ENCODE measurements around the gene PROM2.
A peak's percentile ranks its signal among the peaks of the same experiment; 100 is the strongest.
"Not testable (repeated sequence)": the region's sequence is repeated elsewhere in the genome, so short reads cannot be mapped to it uniquely, and the experiment has no call there.

PROM2 gene

DNA sequence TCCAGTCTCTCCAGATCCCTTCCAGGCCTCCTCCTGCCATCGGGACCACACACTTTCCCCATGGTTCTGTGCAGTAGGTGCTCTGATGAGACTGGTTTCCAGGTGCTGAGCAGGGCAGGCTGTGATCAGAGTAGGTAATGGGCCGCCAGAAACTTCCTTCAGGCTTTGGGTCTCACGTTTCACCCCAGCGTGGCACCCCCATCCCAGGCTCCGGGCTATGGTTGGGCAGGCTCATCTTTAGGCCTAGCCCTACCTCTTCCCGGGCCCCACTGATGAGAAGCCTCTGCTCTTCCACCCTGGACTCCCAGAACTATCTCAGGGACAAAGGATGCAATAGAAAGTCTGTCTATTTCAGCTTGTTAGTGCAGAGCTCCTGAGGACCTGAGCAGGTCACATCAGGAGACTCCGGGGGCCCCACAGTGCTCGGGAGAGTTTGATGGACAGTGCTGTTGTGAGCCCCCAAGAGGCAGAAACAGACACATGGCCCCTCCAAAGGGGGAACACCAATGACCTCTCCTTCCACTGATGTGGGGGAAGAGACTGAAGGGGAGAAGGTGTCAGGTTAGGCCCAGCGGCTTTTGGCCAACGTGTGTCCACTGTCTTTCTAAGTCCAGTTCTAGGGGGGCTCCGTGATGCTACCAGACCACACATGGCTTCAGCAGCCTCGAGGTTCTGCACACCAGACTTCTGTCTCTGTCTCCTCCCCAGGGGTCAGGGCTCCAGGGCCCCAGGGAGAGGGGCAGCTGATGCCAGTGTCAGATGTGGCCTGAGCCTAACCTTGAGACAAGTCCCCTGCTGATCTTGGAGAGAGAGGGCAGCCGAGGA, 5.8 kb upstream of the PROM2 start:
- in situ Hi-C loops (cut with HindIII; ENCODE audit: low pct_ligation_motif_present, low pct_unique_long_range_greater_than_20kb, low sequenced_read_pairs), result no loop called here
- DNase-seq, result no peak

DNA sequence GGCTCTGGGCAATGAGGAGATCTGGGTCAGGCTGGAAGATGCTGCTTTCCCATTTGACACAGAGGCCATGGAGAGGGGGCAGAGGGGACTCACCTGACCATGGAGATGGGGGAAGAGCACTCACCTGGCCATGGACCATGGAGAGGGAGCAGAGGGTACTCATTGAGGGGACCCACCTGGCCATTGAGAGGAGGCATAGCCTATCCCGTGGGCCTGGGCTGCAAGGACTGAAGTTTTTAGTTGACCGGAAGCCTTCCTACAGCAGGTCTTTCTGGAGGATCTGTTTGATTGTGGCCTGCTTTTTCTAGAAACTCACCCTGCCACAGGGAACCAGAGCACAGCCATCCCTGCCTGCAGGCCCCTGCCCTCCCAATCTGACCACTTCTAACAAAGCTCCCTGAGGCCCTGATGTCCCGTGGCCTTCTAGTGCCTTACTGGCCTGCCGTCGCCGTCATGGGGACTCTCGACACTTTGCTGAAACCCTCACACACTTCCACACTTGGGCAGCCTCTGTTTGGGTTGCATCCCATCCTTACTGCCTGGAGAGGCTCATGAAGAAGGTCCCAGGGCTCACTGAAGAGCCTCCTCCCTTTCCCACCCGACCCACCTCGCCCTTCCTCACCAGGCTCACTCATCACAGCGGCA, 5.1 kb upstream of the PROM2 start:
- in situ Hi-C loops (cut with HindIII; ENCODE audit: low pct_ligation_motif_present, low pct_unique_long_range_greater_than_20kb, low sequenced_read_pairs), result no loop called here
- DNase-seq, result no peak

DNA sequence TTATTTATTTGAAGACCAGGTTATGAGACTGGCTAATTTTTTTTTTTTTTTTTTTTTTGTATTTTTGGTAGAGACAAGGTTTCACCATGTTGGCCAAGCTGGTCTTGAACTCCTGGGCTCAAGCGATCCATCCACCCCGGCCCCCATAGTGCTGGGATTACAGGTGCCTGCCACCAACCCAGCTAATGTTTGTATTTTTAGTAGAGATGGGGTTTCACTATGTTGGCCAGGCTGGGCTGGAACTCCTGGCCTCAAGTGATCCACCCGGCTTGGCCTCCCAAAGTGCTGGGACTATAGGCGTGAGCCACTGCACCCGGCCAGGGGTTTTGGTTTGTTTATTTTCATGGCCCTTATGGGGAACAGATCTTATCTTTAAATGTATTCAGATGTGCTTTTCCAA, 4.5 kb upstream of the PROM2 start:
- DNase-seq; in situ Hi-C loops (cut with HindIII; ENCODE audit: low pct_ligation_motif_present, low pct_unique_long_range_greater_than_20kb, low sequenced_read_pairs): not testable (repeated sequence)

DNA sequence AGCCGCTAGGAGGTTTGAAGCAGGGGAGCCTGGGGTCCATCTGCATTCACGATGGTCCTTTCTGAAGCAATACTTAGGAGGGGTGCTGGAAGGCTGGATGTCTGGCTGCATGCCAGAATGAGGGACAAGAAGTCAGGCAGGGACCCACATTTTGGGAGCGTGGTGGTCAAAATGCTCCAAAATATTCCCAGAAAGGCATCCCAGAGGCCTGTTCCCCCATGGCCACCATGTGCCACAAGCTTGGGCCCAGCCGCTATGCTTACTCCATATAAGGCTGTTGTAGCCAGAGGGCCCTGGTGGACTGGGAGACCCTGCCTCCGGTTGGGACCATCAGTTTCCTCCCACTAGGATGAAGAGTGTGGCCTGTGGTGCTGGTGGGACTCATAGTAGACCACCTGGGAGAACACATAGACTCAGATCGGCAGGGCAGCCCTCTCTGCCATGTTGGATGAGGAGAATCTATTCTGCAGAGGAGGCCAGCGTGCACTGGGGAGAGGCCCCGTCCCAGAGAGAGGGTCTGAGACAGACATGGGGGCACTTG, 3.6 kb upstream of the PROM2 start:
- no peak for DNase-seq
- in situ Hi-C loops (cut with HindIII; ENCODE audit: low pct_ligation_motif_present, low pct_unique_long_range_greater_than_20kb, low sequenced_read_pairs), result no loop called here

DNA sequence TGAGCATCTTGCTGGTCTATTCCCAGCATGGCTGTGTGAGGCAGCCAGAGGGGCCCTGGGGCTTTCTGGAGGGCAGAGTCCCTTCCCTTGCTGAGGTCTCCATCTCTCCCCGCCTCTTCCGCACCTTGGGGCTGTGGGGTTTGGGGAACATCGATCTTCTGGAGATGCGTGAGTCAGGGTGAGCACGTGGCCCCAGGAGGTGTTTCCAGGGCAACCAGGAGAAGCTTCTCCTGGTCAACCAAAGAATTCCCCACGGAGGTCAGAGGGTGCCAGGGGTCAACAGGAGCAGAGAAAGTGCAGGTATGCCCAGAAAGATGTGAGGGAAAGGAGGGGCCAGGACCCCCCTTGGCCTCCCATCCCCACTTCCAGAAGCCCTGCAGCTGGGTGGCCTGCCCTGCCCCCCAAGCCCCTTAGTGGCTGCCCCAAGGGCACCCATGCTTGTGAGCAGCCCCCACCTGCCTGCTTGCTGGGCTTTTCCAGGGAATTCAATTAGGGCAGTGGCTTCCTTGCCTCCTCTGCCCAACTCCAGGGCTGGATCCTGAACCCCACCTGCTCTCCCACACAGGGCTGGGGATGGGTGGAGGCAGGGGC, 2.8 kb upstream of the PROM2 start:
- no peak for DNase-seq
- in situ Hi-C loops (cut with HindIII; ENCODE audit: low pct_ligation_motif_present, low pct_unique_long_range_greater_than_20kb, low sequenced_read_pairs), result no loop called here

DNA sequence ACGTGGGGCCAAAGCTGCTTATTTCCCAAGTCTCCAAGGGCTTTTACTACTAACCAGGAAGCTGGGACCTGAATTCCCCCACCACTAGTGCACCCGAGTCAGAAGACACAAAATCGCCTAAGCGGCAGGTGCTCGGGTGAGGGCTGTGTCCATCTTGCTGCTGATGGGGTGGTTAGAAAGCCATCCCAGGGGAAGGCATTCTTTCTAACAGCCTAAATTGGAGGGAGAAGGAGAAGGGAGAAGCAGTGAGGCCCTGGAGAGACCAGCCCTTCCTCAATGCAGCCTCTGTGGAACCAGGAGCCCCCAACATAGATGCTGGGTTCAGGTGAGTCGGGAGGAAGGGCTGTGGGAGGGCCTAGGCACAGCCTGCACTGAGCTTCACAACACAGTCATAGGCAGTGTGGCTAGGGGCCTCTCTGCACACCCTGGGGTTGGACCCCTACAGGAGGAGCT, 1.9 kb upstream of the PROM2 start:
- no peak for DNase-seq
- in situ Hi-C loops (cut with HindIII; ENCODE audit: low pct_ligation_motif_present, low pct_unique_long_range_greater_than_20kb, low sequenced_read_pairs), result no loop called here

DNA sequence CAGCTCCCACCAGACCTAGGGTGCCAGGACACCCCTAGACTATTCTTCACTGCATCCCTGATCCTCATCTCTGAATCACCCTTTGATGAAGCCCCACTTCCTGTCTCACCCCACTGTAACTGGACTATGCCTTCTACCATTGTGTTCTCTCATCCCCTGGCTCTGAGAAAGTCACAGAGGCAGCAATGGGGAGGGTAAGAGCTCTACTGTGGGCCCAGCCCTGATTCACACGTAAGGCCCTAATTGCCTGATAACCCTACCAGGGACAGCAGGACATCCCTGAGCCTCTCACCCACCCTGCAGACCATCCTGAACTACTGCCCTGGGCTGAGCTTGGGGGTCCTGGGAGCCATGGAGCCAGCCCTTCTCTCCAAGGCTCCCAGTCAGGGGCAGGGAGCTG, 1.5 kb upstream of the PROM2 start:
- in situ Hi-C loops (cut with HindIII; ENCODE audit: low pct_ligation_motif_present, low pct_unique_long_range_greater_than_20kb, low sequenced_read_pairs), result no loop called here
- DNase-seq, result no peak

DNA sequence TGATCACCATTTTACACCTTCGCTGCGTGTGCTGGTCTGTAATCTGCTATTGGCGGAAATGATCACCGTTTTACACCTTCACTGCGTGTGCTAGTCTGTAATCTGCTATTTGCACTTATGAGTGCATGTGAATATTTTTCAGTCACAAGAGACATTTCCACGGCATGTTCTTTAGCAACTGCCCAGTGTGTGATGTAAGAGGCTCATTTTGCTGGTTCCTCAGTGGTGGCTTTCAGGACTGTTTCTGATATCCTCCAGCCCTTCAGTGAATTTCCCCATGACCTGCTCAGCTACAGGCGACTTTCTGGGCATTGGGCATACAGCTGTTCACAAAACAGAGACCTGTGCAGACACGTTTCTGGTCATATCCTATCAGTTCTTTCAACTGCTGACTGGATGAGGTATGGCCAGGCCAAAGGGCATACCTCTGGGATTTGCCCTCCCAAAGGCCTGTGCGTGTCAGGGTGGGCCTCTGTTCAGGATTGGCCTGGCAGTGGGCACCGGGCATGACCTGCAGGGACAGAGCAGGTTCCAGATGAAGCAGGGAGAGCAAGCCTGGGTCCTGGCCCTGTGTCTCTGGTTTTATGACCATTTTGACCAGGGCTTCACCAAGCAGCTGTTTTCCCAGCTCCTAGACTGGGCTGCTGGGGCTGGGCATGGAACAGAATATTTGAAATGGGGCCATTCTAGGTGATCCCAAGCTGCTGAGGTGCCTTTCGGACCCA, 521 bp upstream of the PROM2 start:
- no peak for DNase-seq
- in situ Hi-C loops (cut with HindIII; ENCODE audit: low pct_ligation_motif_present, low pct_unique_long_range_greater_than_20kb, low sequenced_read_pairs), result no loop called here

DNA sequence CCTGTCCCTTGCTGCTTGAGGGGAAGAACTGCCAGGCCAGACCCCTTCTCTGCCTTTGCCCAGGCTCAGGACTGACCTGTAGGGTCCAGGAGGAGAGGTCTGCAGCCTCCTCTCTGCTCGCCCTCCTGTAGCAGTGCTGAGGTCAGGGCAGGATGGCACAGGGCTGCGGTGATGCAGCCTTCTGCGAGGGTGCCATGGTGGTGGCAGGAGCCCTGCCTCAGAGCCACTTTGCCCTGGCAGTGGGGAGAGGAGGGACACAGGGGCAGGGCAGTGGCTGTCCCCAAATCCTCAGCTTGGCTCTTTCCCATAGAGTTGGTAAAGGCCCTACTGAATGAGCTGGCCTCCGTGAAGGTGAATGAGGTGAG, 884 bp downstream of the PROM2 start:
- in situ Hi-C loops (cut with HindIII; ENCODE audit: low pct_ligation_motif_present, low pct_unique_long_range_greater_than_20kb, low sequenced_read_pairs), result no loop called here
- no peak for DNase-seq

DNA sequence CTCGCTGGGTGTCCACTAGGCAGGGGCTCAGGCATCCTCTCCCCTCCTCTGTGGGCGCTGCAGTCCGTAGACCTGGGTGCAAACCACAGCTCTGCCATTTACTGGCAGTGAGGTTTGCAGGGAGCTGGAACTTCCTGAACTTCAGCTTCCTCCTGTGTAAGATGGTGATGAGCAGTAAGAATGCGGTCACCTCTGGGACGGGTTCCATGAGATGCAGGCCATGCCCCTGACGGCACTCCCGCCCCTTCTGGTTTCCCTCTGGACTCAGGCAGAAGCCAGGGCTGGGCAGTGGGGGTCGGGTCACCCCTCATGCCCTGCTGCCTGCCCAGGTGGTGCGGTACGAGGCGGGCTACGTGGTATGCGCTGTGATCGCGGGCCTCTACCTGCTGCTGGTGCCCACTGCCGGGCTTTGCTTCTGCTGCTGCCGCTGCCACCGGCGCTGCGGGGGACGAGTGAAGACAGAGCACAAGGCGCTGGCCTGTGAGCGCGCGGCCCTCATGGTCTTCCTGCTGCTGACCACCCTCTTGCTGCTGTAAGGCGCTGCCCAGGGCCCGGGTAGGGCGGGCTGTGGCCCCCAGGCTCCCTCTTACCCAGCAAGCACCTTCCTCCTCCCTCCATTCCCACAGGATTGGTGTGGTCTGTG, 1.5 kb downstream of the PROM2 start:
- in situ Hi-C loops (cut with HindIII; ENCODE audit: low pct_ligation_motif_present, low pct_unique_long_range_greater_than_20kb, low sequenced_read_pairs), result no loop called here

DNA sequence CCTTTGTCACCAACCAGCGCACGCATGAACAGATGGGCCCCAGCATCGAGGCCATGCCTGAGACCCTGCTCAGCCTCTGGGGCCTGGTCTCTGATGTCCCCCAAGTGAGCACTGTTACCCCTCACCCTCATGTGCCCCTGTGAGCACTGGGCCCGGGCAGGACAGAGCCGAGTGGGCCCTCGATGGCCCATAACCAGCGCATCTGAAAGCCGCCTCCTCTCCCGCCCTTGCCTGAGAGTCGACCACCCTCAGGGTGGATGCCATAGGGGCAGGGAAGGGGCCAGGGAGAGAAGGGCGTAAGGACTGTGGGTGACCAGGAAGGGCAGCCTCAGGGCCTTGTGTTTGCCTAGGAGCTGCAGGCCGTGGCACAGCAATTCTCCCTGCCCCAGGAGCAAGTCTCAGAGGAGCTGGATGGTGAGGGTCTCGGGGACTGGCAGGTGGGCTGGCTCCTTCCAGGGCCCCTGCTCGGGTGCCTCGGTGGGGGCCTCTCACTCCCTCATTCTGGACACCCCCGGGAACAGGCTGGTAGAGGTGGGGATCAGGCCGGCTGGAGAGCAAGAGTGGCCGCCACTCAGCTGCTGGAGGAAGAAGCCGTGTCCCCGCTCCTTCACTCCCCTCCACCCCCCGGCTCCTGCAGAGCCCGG, 2.1 kb downstream of the PROM2 start:
- no peak for DNase-seq
- in situ Hi-C loops (cut with HindIII; ENCODE audit: low pct_ligation_motif_present, low pct_unique_long_range_greater_than_20kb, low sequenced_read_pairs), result no loop called here

More for the DNA sequence above, 1.5 kb downstream of the PROM2 start:
- no peak for DNase-seq

DNA sequence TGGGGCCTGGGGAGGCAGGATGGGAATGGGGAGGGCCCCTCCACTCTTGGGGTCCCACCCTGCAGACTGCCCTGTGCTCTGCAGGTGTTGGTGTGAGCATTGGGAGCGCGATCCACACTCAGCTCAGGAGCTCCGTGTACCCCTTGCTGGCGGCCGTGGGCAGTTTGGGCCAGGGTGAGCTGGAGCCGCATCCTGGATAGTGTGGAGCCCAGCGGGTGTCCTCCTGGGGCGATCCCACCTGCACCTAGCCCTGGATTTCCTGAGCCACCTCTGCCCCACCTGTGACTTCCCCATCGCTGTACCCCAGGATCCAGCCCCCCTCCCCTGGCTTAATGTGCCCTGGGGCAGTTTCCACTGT, 2.6 kb downstream of the PROM2 start:
- no peak for DNase-seq
- in situ Hi-C loops (cut with HindIII; ENCODE audit: low pct_ligation_motif_present, low pct_unique_long_range_greater_than_20kb, low sequenced_read_pairs), result no loop called here

DNA sequence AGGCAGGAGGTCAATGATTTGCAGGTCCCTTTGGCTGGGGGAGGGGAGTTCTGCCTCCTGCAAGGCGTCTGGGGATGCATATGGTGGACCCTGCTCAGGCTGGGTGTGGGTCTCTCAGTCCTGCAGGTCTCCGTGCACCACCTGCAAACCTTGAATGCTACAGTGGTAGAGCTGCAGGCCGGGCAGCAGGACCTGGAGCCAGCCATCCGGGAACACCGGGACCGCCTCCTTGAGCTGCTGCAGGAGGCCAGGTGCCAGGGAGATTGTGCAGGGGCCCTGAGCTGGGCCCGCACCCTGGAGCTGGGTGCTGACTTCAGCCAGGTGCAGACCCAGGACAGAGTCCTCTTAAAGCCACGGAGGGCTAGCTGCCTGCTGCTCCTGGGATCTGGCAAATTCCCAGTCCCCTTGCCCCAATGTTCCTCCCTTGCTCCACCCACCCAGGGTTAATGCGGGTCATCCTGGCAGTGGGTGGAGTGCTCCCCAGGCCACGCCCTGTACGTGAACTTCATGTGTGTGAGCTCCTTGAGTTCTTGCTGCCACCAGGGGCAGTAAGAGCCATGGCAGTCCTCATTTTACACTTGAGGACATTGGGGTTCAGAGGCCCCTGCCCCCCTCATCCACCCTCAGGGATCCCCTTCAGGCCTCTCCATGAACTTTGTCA, 3.1 kb downstream of the PROM2 start:
- peak; percentile 25 for DNase-seq
- in situ Hi-C loops (cut with HindIII; ENCODE audit: low pct_ligation_motif_present, low pct_unique_long_range_greater_than_20kb, low sequenced_read_pairs), result no loop called here

DNA sequence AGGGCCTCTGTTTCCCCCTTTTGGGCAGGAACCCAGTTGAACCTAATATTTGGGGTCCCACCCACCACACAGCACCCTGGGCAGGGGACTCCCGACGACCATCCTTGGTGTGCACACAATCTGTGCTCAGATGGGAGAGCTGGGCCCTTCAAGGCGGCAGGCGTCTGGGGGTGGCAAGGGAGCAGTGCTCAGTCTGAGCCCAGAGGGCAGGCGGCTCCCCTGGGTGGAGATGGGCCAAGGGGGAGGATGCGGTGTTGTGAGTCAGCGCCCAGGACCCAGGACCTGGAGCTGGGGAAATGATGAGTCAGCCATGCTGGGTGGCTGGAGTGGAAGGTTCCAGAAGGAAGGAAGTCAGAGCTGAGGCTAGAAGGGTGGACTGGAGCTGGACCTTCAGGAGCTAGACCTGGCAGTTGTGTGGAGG, 3.8 kb downstream of the PROM2 start:
- DNase-seq, result peak; percentile 75
- in situ Hi-C loops (cut with HindIII; ENCODE audit: low pct_ligation_motif_present, low pct_unique_long_range_greater_than_20kb, low sequenced_read_pairs), result no loop called here

DNA sequence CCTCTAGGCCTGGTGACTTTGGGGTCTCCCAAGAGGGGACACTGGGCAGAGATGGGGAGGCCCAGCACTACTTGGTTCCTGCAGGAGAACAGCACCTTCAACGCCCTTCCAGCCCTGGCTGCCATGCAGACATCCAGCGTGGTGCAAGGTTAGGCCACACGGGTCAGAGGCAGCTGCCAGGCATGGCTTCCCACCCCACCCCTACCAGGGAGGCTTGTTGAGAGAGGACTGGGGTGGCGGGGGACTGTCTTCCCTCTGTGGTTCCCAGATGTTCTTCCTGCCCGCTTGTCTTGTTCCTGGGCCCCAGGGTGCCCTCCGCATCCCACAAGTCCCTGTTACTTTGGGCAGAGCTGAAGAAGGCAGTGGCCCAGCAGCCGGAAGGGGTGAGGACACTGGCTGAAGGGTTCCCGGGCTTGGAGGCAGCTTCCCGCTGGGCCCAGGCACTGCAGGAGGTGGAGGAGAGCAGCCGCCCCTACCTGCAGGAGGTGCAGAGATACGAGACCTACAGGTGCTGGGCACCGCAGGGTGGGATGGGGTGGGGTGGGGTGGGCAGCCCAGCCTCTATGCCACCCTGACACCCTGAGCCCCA, 4.5 kb downstream of the PROM2 start:
- no peak for DNase-seq
- in situ Hi-C loops (cut with HindIII; ENCODE audit: low pct_ligation_motif_present, low pct_unique_long_range_greater_than_20kb, low sequenced_read_pairs), result no loop called here

DNA sequence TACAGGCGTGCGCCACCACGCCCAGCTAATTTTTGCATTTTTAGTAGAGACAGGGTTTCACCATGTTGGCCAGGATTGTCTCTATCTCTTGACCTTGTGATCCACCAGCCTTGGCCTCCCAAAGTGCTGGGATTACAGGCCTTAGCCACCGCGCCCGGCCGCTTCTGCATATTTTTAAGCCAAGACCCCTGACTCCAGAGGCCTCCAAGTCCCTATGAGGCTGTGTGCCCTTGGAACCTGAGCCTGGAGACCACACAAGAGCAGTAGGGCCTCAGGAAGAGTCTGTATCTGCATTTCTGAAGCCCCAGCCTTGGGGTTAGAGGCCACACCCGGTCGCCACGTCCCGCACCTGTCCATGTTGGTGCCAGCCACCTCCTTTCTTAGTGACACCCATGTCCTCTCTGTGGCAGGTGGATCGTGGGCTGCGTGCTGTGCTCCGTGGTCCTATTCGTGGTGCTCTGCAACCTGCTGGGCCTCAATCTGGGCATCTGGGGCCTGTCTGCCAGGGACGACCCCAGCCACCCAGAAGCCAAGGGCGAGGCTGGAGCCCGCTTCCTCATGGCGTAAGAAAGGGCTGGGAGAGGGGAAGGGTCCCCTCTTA, 5.3 kb downstream of the PROM2 start:
- no peak for DNase-seq
- in situ Hi-C loops (cut with HindIII; ENCODE audit: low pct_ligation_motif_present, low pct_unique_long_range_greater_than_20kb, low sequenced_read_pairs), result no loop called here

DNA sequence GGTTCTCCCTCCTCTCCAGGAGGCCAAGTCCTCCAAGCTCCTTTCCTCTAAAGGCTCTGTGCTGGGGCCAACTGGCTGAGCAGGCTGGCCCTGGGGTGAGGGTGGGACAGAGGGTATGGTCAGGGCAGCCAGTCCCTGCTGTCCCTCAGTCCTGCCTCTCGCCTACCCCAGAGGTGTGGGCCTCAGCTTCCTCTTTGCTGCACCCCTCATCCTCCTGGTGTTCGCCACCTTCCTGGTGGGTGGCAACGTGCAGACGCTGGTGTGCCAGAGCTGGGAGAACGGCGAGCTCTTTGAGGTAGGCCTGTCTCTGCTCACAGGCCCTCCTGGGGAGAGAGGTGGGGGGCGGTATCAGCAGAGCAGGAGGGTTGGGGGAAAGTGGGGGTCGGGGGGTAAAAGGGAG, 6.8 kb downstream of the PROM2 start:
- in situ Hi-C loops (cut with HindIII; ENCODE audit: low pct_ligation_motif_present, low pct_unique_long_range_greater_than_20kb, low sequenced_read_pairs), result no loop called here

More for the DNA sequence above, 6.8 kb downstream of the PROM2 start:
- no peak for DNase-seq

All from ACHN (cell line).